Retinal pigment epithelial cell (primary cell): ENCODE measurements around the gene EPHA5.
A peak's percentile ranks its signal among the peaks of the same experiment; 100 is the strongest.

Experiments
- DNase-seq: peaks from one replicate; pipeline ENCODE4 v3.0.0-alpha.2; 2010; ENCODE audit warnings: low read depth
- H3K4me3 ChIP-seq: 2 replicates; pipeline ENCODE4 v1.5.1; 2011; ENCODE audit warnings: mild to moderate bottlenecking, low read length, control low read depth, moderate library complexity
- TF ChIP-seq, protein P1 (sequence below): conservative IDR thresholded peaks from 2 replicates; pipeline ENCODE4 v1.5.1; 2011; ENCODE audit warnings: low read depth, low read length, control low read depth, inconsistent platforms

Gene EPHA5

DNA sequence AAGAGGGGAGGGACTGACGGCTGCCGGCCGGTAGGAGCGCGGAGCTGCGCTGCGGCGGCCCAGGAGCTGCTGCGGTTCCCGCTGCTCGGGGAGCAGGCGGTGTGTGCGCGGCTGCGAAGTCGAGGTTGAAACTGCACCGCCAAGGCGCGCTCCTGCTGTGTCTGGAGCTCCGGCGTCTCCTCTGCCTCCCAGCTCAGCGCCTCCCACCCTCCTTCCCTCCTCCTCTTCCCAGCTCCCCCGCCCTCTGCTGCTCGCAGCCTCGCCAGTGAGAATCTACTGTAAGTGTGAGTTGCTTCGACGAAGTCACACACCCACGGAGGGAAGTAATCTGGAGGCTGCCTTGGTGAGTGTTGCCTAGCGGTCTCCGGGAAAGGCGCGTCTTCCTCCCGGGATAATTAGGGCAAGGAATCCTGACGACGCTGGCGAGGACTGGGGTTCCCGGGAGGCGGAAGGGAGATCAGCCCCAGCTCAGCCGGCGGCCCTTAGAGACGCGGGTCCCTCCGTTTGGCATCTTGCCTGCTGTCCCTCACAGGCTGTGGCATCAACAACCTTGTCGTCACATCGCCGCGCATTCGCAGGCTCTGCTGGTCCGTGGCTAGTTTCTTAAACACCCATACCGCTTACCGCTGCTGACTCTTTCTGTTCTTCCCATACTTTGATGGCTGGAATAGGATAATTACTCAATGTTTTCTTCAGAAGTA, at the start of gene EPHA5:
Gene EPHA5, minus strand, starts transcription at position 159 of the 701 bp plus-strand sequence. CDS start 747 bp downstream, outside the sequence.
- TF ChIP-seq, protein P1, sequence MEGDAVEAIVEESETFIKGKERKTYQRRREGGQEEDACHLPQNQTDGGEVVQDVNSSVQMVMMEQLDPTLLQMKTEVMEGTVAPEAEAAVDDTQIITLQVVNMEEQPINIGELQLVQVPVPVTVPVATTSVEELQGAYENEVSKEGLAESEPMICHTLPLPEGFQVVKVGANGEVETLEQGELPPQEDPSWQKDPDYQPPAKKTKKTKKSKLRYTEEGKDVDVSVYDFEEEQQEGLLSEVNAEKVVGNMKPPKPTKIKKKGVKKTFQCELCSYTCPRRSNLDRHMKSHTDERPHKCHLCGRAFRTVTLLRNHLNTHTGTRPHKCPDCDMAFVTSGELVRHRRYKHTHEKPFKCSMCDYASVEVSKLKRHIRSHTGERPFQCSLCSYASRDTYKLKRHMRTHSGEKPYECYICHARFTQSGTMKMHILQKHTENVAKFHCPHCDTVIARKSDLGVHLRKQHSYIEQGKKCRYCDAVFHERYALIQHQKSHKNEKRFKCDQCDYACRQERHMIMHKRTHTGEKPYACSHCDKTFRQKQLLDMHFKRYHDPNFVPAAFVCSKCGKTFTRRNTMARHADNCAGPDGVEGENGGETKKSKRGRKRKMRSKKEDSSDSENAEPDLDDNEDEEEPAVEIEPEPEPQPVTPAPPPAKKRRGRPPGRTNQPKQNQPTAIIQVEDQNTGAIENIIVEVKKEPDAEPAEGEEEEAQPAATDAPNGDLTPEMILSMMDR: peak; percentile 11
- H3K4me3 ChIP-seq: peak within 1 kb of the TSS; percentile 80
- DNase-seq: peak; percentile 69

DNA sequence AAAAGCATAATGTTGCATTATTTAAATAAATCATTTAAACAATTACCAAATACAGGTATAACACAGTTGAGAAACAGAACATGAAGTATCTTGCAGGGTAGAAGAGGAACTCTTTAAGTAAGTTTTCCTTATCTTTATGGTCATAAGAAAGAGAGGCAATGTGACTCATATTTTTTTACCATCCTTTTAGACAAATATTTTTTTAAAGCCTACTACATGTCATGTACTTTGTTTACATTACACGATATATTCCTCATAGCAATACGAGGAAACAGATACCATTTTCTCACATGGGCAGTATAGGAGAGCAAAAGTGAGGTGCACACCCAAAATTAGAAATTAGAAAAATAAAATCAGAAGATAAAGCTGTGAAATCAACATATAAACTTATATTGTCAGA, 49.3 kb upstream of the EPHA5 start:
- H3K4me3 ChIP-seq: no peak overlapping the region
- no peak for DNase-seq
- TF ChIP-seq, protein P1: no peak

DNA sequence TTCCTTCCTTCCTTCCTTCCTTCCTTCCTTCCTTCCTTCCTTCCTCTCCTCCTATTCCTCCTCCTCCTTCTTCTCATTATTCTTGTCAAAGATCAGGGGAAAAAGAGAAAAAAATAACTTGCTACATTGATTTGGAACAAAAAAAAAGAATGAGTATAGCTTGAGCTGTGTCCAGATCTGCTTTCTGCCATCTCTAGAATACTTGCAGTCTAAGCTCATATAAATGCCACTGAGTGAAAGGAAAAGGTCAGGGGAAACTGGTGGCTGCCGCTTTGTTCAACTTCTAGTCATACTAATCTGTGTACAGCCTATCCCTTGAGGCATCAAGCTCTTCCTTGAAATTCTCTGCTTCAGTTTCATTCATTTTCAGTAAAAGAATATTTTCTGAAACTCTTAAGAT, 28.3 kb upstream of the EPHA5 start:
- DNase-seq: no peak
- no peak overlapping the region for H3K4me3 ChIP-seq
- TF ChIP-seq, protein P1: no peak

DNA sequence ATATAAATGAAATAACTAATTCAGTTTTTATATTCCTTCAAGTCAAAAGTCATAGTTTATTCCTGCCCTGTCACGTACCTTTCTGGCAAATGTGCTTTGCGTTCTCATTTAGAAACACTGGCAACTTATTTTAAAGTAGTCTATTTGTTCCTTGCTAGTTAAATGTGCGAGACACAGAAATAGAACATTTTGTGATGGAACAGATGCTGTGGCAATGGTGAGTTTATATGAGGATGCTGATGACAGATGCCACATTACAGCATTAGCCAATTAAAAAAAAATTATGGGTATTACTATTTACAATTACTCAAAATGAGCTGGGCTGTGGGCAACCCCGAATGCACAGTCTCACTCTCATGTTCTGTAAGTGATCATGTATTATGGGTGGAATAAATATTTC, 26.1 kb upstream of the EPHA5 start:
- H3K4me3 ChIP-seq: no peak overlapping the region
- TF ChIP-seq, protein P1: no peak
- DNase-seq: no peak

DNA sequence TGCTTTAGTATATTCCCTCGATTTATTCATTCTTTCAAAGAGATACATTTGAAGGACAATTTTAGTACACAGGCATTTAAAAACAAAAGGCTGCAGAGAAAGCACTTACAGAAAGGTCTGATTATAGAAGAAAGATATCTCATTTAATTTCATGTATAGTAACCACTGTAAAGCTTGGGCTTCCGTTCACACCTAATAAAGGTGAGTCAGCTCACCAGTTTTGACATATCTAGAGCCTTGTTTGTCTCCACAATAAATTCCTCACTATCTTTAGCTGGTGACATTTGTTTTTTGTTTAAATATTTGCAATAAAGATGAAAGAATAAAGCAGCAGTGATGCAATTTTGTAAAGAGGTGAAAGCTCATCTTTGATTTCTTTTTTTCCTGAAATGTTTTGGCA, 1.1 kb upstream of the EPHA5 start:
- TF ChIP-seq, protein P1: no peak
- DNase-seq: no peak
- H3K4me3 ChIP-seq: no peak overlapping the region

DNA sequence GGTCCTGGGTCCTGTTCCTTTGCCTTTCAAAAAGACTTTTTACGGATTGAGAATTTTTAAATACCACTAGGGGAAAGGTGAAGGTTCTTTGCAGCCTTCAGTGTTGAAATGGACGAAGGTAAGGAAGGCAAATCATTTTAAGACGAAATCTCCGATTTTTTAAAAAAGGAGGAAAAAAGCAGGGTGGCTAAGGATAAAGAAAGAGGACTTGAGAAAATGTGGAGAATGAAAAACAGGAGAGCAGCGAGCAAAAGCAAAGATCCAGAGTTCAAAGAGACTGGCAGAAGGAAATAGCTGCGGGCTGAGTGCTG, 314 bp downstream of the EPHA5 start:
- peak overlapping the region; percentile 80 for H3K4me3 ChIP-seq
- no peak for DNase-seq
- TF ChIP-seq, protein P1: no peak
